ENCODE results near the gene YBX1.

DNA sequence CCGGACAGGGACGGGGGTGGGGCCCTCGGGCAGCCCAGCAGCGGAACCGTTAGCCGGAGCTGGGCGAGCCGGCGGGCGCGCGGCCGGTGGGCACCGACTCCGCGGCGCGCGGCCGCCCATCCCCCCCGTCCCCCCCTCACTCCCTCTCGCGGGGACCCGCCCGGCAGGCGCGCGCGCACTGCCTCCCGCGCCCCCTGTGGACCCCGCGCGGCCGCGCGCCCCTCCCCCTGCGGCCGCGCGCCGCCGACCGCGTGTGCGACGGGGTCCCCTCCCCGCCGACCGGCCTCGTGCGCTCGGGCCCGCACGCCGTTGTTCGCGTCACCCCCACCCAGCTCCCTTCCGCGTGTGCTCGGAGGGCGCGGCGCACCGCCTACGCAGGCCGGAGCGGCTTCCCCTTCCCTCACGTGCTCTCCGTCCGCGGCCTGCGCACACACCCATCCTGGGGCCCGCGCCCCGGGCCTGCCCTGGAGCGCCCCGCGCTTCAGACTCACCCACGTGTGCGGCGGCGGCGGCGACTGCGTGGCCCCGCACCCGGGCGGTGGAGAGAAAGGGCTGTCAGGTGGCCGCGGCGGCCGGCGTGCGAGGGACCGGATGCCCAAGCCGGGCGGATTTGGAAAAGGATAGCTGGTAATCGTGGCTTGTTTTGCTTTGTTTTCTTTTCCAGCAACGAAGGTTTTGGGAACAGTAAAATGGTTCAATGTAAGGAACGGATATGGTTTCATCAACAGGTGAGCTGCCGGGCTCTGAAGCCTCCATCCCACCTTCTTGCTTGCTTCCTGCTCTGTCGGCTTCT, 717 bp downstream of the YBX1 start:
- peak in 1 of 5 experiments; percentile 21 for TF ChIP-seq CTCF (IDR thresholded peaks at IDR 0.05)
- peak; percentile 21 to 38 for TF ChIP-seq POLR2A (IDR thresholded peaks at IDR 0.05)

Data from tibial nerve (tissue), 3 donors.